OCI-M1 (cell line): ENCODE results near the gene PURA.

Experiments
- DNase-seq: peaks from one replicate; lab custom pipeline; 2025; lab: John Stamatoyannopoulos, UW

The PURA gene

GRCh38 chr5:140113699-140114263 lies at the start of gene PURA:
PURA (plus strand) TSS chr5:140114109; CDS start chr5:140114182, 73 bp downstream.
- peak; percentile 94 for DNase-seq

DNA sequence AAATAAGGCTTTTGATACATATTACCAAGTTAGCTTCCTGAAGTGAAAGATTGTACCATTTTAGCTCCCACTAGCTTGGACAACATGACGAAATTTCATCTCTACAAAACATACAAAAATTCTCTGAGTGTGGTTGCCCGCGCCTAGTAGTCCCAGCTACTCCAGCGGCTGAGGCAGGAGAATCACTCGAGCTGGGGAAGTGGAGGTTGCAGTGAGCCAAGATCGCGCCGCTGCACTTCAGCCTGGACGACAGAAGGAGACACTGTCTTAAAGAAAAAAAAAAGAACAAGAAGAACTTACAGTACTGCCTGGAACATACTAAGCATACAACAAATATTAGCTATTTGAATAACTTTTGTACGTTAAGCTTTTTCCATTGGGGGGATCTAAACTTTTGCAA lies 41.1 kb upstream of the PURA start:
- no peak for DNase-seq

GRCh38 chr5:140073296-140073695 lies 40.6 kb upstream of the PURA start:
- peak; percentile 48 for DNase-seq

GRCh38 chr5:140075371-140075770 lies 38.5 kb upstream of the PURA start:
- DNase-seq: peak; percentile 36

DNA sequence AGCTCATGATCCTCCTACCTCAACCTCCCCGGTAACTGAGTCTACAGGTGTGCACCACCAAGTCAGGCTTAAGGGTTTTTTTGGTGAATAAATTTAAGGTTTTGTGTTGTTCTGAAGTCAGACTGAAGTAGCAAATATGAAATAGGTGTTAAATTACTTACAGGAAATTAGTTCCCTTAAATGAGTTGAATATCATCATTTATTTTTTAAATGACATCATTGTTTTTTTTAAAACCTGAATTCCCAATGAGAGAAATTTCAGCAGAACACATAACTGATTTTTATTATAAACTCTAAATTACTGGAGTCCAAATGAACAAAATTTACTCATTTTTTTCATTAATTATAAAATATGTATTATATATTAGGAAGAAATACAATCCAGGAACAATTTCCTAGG lies 37.8 kb upstream of the PURA start:
- no peak for DNase-seq

- no peak for DNase-seq
Measured at GRCh38 chr5:140076788-140077187, 37.1 kb upstream of the PURA start.

GRCh38 chr5:140083120-140083519 lies 30.8 kb upstream of the PURA start:
- no peak for DNase-seq

DNA sequence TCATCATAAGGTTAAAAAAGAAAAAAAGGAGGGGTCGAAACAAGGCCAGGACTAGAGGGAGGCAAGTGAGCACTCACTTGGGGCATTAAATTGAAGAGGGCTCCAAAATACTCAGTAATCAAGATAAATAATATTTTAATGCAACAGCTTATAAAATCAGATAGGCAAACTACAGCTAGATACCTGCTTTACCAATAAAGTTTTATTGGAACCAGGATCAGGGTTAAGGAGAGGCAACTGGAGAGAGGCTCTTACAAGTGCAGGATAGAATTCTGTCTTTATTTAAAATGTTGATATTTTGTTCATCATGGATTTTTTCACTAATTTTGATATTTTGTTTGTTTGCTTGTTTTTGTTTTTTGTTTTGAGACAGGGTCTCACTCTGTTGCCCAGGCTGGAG lies 30.3 kb upstream of the PURA start:
- DNase-seq: no peak

DNA sequence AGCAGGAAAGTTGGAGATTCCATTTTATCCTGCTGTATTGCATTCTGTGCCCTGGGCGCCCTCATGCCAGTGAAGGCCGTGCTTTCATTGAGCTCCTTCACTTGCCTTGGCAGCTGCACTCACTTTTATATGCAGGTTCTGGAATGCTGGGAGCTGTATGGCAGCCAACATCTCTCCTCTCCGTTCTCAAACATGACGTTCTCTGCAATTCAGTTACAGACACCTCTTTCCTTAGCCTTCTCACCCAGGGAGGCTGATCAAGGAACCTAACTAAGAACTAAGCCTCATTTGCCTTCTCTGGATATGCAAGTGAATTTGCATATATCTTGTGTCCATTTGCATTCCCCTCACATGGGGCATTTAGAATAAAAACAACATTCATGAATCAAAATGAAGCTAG lies 29.4 kb upstream of the PURA start:
- DNase-seq: no peak

- DNase-seq: no peak
Measured at GRCh38 chr5:140090251-140090650, 23.7 kb upstream of the PURA start.

GRCh38 chr5:140093179-140093578 lies 20.7 kb upstream of the PURA start:
- DNase-seq: no peak

- DNase-seq: no peak
Measured at GRCh38 chr5:140093866-140094265, 20.0 kb upstream of the PURA start.

DNA sequence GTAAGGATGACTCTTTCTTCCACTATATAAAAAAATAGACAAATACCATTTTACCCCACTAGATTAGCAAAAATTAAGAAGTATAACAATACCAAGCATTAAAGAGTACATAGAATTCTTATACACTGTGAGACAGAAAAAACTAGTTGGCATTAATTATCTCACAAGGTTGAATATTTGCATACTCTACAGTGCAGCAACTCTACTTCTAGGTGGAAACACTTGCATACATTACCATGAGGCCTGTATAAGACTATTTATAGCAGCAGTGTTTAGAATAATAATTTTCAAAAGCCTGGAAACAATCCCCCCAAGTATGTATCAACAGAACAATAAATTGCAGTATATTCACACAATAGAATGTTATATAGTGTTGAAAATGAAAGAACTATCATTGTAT lies 19.0 kb upstream of the PURA start:
- DNase-seq: no peak

DNA sequence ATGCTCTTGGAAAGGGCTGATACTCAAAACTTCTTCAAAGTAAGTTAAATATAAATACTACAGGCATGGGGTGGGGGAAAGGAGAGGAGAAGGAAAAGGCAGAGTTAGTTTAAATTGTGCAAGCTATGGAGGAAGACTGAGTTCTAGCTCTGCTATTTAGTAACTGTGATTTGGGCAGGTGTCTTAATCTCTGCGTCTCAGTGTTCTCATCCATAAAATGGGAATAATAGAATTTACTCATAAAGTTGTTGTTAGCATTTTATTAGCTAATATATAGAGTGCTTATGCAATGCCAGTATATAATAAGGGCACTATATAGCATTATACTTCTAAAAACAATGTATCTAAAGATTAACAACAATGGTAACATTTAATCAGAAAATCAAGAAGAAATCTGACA lies 12.7 kb upstream of the PURA start:
- DNase-seq: no peak

DNA sequence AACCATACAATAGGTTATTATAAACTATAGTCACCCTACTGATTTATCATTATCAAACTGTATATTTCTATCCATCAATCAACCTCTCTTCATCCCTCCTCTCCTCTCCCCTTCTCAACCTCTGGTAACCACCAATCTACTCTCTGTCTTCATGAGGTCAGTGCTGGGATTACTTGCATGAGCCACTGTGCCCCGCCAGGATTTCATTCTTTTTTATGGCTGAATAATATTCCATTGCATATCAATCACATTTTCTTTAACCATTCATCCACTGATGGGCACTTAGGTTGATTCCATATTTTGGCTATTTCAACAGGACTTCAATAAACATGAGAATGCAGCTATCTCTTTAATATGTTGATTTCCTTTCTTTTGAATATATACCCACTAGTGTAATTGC lies 10.8 kb upstream of the PURA start:
- DNase-seq: no peak

- DNase-seq: no peak
Measured at GRCh38 chr5:140104100-140104499, 9.8 kb upstream of the PURA start.

DNA sequence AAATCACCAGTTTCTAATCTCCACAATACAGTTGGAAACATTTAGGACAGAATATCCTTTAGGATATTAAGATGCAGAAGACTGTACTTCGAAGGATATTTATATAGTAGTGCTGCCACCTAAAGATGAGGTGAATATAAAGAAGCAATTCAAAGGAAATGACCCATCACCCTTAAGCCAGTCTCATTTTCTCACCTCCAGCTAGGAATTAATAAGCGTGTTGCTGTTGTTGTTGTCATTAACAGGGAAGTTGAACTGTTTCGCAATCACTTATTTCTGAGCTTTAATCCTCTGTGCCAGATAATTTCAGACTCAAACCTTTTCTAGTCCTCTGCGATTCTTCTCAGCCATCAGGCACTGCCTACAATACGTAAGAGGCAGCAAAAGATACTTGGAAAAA lies 7.8 kb upstream of the PURA start:
- DNase-seq: peak; percentile 54

- no peak for DNase-seq
Measured at GRCh38 chr5:140106805-140107311, 7.1 kb upstream of the PURA start.

DNA sequence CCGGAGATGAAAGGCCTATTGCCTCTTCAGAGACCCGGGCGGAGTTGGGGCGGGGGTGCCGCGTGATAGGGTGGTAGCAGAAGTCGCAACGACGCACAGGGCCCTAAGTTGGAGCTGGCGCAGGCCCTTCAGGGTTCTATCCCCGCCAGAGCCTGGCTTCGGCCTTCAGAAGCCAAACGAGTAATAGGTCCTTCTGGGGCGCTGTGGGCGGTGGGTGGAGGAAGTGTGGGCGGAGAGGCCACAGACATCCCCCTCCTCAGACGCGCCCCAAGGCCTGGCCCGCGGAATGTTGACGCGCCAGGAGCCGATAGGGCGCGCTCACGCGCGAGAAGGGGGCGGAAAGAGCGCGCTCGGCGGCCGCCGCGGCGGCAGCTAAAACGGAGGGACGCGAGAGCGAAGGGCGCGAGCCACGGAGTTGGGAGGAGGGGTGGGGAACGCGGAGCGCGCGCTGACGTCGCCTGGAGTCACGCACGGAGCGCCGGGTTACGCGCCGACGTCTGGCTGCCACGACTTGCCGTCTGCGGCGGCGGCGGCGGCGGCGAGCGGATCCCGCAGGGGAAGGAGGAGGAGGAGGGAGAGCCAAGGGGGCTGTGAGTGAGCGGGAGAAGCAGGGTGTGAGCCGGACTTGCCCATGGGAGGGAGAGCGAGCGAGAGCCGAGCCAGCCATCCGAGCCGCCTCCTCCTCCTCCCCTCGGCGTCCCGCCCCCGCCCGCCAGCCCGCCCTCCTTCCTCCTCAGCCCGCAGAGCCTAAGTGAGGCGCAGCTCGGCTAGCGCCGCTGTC lies 6.4 kb upstream of the PURA start:
- DNase-seq: peak; percentile 92

DNA sequence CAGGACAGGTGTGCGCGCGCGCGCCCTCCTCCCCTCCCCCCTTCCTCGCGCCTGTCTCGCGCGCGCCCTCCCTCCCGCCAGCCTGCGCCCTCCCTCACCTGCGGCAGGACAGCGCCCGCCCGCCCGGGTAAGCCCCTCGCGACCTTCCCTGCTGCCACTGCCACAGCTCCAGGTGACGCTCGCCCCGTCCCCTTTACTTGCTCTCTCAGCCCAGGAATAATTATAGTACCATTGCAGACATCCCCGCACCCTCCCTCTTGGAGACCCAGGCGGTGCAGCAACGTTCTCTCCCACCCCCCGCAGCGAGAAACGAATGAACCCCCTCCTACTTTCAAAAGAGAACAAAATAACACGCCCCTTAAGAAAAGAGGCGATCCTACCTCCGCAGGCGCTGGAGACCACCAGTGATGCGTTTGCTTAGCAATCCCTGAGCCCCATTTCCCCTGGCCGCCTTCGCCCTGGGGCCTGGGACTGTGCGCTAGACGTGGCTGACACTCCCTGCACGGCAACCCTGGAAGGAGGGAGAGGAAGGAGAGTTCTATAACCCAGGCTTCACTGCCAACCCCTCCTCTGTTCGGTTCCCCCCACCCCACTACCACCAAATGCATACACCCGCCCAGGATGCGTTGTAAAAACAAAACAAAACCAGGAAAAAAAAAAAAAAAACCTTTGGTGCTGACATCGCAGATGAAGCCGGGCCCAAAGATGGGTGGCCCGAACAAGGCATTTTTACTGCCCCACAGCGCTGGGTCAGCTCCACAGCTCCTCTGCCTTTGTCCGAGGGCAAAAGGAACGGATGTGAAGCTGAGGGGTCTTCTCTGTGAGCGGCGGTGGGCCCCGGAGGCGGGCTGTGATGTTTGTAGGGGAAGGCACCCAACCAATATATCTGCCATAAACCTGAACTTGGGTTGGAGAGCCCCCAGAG lies 5.6 kb upstream of the PURA start:
- peak; percentile 39 for DNase-seq

GRCh38 chr5:140109018-140109758 lies 4.7 kb upstream of the PURA start:
- no peak for DNase-seq
